ENCODE measurements around the gene S1PR4.
"Not testable (repeated sequence)": the region's sequence is repeated elsewhere in the genome, so short reads cannot be mapped to it uniquely, and the experiment has no call there.

The S1PR4 gene

DNA sequence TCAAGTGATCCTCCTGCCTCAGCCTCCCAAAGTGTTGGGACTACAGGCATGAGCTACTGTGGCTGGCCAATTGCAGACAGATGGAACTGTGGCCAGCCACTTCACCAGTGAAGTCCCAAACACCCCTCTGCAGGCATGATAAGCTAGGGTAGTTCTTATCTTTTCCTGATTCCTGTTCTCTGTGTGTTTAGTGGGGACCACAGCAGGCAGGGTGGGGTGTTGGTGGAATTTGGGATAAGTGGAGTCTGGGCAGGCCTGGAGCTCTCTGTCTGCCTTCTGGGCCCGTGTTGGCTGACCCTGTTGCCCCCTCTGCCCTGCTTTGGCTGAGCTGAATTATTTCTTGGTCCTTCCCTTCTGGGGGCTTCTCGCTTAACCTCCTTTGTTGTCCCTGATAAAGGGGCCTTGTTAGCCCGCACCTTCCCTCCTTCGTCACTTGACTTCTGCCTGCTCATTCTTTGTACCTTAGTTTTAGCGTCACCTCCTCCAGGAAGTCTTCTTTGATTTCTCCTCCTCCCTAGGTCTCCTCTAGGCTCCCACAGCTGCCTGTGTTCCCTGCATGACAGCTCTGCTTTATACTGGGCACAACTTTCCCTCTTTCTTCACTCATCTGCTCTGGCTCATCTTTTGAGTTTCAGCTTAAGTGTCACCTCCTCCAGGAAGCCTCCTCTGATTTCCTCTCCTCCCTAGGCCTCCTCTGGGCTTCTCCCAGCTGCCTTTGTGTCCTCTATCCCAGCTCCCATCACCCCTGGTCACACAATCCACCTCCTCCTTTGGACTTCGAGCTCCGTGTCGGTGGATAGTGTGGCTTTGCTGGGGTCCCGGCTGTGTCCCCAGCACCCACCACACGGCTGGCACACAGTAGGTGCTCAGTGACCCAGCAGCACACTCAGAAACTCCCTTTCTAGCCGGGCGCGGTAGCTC, 5.4 kb downstream of the S1PR4 start:
- peak; percentile 95 for DNase-seq (ENCODE audit: low read depth)

DNA sequence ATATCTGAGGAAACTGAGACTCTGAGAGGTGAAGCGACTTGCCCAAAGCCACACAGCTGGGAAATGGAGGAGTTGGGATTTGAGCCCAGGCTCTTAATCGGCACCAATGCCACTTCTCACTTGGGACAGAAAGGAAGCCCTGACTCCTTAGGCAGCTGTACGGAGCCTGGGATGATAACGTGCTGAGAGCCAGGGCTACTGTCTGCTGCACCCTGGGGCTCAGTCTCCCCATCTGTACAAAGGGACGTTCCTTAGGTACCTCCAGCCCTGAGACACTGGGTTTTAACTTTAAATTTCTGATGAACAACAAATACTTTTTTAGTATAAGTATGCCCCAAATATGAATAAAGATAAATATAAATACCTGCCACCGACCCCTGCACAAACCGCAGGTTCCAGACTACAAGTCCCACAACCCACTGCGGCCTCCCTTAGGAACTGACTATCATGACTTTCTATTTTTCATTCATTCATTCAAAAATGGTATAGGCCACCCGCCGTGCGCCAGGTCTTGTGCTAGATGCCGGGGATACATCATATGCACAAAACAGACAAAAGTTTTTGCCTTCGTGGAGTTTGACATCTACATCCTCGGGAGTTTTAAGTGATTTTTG, 6.4 kb downstream of the S1PR4 start:
- DNase-seq (ENCODE audit: low read depth) = no peak

DNA sequence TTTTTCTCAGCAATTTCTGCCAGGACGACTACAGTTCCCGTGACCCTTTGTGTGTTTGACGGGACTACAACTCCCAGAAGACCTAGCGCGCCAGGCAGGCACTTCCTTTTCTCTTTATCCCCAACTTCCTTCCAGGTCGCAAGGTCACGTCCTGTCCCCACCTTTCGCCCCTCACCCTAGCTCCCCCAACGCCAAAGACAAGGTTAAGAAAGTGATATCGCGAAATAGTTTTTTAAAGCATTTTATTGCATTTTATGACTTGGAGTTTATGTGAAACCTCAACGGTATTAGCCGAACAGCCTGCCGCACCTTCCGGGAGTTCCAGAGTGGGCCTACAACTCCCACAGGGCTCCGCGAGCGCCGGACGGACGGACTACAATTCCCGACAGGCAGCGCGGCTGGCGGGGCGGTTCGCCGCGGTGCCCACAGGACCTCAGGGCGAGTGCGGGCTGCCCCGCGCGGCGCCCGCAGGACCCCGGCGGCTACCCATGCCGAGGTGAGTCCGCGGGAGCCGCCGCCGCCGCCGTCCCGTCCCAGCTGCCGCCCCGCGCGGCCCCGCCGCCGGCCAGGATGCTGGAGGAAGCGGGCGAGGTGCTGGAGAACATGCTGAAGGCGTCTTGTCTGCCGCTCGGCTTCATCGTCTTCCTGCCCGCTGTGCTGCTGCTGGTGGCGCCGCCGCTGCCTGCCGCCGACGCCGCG, 7.0 kb downstream of the S1PR4 start, which contains the start of gene NCLN:
NCLN (plus strand) TSS at position 470 of the 699 bp plus-strand sequence; CDS start at position 571, 101 bp downstream.
- peak; percentile 84 for DNase-seq (ENCODE audit: low read depth)

DNA sequence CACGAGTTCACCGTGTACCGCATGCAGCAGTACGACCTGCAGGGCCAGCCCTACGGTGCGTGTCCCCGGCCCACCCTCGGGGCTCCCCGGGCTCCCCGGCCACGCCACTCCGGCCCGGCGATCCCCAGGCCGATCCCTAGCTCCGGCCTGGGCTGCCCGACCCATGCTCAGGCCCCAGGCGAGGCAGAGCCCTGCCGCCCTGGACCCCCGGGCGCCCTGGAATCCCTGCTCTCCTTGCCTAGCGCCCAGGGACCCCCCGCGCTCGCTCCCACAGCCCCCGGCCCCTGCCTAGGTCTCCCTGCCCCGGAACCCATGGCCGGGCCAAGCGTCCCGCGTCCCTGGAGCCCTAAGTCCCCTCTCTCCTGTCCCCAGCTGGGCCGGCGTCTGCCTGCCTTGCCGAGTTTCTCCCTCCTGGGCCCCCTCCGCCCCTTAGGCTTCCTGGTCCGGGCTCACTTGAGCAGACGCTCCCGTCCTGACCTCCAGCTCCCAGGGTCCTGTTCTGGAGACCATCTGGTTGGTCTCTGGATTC, 7.7 kb downstream of the S1PR4 start:
- DNase-seq (ENCODE audit: low read depth) = no peak

DNA sequence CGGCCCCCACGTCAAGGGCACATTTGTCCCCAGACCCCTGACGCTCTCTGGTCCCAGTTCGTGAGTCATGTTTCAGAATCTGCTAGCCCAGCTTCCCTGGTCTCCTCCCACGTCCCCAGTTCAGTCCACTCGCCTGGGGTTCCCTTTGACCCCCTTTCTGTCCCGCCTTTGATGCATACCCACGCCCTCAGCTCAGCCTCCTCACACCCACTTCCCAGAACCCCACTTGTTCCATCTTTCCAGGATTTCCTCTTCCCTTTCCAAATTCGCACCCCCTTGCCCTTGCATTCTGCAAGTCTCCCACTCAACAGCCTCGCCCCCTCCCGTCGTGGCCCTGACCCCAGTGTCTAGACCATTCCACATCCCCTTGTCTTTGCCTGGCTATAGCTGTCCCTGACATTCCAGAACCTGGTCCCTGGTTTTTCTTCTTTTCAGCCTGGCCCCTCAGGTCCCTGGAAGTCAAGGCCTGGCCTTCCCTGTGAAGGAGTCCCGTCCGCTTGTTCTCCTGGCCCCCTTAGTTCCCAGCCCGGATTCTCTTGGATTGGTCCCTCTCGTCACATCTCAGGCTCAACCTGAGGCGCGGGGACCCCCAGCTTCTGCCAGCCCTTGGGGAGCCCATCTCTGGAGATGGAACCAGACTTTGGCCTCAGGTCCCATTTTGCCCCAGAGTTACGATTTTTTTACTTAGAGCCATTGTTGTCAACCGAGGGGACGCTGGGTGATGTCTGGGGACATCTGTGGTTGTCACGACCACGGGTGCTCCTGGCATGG, 8.5 kb downstream of the S1PR4 start:
- DNase-seq (ENCODE audit: low read depth) = no peak

DNA sequence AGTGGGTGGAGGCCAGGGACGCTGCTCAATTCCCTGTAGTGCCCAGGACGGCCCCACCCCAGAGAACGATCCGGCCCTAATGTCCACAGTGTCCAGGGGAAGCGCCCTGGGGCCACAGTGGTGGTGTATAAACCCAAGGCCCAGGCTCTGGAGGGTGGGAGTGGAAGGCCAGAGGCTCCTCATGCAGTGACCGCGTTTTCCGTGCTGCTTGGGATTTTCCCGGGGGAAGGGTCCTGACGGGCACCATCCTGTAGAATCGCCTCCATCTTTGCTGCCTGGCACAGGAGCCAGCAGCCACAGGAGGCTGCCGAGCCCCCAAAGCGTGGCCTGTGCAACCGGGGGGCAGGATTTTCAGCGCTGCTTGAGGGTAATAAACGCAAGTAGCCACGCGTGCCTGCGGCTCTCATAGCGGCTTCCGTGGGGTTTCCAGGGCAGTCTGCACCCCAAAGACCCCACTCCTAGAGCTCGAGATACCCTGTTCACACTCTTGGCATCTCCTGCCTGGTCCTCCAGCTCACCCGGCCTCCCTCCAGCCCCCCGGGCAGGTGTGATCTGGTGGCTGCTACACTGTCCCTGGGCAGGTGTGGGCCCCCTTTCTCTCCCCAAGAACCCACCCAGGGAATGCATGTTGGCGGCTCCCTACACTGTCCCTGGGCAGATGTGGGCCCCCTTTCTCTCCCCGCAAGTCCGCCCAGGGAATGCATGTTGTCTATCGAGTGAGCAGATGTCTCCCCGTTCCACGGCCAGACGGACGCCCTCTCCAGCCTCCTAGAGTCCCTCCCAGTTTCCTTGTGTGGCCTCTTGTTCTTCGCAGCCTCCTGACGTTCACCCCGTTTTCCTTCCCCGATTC, 9.3 kb downstream of the S1PR4 start:
- no peak for DNase-seq (ENCODE audit: low read depth)

DNA sequence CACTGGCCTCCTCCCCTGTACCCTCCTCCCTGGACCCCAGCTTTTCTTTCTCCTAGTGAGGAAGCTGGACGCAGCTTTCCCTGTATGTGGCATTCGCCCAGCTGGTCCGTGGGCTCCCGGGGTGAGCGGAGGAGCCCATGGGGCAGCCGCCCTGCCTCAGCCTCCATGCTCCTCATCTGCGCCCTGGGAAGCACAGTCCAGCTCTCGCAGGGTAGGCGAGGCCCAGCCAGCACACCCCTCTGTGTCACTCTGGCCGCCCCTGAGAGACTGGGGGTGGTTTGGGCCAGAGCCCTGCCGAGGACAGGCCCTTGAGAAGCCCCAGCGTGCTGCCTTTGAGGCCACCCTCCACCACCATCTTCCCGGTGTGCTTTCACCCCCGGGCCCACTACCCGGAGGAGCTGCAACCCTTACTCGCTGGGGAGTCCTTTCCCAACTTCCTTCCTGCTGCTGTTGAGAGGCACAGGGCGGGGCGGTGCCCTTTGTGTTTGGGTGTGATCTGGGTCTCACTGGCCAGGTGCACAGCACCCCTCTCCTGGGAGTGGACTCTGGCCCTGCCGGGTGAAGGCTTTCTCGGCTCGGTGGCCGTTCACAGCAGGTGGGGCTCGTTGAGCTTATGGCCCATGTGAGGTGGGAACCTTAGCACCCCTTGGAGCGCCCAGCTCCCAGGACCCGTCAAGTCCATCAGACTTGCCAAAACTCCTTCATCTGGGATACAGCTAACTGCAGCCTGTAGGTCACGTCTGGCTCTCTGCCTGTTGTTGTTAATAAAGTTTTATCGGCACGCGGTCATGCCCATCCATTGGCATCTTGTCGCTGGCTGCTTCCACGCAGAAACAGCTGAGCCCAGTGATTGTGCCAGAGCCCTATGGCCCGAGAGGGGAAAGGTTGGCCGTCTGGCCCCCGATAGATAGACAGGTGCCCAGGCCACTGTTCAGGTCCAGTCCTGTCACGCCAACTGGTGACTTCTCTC, 10.3 kb downstream of the S1PR4 start:
- DNase-seq (ENCODE audit: low read depth) = no peak

DNA sequence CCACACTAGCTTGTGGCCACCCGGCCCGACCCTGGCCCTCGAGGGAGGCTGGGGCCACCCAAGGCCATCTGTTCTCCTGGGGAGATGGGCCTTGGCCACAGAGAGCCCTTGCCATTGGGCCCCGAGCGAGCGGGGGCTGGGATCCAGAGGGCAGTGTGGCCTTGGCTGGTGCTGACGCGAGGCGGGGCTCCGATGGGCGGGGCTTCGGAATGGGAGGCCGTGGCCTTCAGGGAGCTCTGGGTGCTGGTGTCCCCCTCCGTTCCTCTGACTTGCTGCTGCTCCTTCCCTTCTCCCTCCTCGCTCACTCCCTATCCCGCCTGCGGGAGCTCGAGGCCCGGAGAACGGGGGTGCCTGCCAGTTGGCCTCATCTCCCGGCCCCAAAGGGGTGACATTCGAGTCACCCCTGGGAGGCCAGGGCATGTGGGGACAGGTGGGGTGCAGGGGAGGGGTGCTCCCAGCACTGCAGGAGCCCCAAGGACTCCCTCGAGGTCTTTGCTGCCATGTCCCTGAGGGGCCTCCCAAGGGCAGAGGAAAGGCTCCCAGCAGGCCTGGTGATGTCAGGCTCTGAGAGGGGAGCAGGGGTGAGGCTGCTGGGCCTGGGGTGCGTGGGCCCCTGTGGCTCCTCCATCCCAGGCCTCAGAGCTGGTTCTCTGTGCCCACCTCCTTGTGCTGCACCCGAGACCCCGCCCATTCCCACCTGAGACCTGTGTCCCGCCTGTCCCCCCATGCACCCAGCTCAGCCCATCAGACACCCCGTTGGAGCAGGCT, 11.3 kb downstream of the S1PR4 start:
- DNase-seq (ENCODE audit: low read depth) = no peak

DNA sequence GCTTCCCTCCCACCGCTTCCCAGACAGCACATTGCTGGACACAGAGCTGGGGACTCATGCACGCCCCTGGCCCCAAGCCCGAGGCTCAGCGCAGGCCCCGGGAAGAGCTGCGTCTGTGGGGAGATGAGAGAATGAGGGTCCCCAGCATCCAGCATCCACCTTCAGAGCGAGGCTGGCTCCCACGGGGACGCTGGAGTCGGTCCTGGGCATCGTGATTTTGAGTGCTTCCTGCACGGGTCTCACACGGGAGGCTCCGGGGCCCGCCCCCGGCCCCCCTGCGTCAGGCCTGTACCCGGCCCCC, 11.9 kb downstream of the S1PR4 start:
- no peak for DNase-seq (ENCODE audit: low read depth)

DNA sequence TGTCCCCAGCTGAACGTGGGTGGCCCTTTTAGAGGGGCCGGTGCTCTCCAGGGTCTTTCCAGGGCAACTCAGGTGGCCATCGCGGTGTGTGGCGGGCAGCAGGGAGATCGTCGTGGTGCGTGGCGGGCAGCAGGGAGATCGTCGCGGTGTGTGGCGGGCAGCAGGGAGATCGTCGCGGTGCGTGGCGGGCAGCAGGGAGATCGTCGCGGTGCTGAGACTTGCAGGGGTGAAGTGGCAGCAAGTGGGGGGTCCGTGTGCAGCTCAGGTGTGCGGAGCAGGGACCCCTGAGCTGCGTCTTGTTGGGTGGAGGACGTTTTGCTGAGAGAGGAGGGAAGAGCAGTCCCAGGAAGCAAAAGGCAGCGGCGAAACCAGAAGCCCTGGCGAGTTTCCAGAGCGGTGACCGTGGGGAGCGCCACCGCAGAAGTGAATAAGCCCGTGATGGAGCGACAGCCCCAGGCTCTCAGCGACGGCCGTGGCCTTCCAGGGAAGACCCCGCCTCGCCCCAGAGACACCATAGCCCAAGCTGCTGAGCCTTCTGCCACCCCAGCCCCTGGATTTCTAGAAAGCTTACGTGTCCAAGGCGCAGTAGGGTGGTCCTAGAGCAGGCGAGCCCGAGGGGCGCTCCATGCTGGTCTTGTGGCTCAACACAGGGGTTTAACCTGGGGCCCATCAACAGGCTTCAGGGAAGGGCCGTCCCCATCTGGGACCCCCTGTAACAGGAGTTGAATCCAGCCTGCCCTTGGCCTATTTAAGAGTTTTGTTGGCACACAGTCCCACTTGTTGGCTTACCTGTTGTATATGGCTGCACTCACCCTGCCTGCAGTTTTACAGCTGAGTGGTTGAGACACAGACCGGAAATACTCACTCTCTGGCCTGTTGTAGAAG, 12.6 kb downstream of the S1PR4 start:
- DNase-seq (ENCODE audit: low read depth) = no peak

DNA sequence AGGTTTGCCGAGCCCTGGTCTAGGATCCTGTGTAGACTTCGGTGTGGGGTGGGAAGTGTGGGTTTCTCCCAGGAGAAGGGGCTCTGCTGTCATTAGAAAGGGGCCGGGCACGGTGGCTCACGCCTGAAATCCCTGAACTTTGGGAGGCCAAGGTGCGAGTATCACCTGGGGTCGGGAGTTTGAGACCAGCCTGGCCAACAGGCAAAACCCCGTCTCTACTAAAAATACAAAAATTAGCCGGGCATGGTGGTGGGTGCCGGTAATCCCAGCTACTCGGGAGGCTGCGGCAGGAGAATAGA, 13.2 kb downstream of the S1PR4 start:
- not testable (repeated sequence) for DNase-seq (ENCODE audit: low read depth)

DNA sequence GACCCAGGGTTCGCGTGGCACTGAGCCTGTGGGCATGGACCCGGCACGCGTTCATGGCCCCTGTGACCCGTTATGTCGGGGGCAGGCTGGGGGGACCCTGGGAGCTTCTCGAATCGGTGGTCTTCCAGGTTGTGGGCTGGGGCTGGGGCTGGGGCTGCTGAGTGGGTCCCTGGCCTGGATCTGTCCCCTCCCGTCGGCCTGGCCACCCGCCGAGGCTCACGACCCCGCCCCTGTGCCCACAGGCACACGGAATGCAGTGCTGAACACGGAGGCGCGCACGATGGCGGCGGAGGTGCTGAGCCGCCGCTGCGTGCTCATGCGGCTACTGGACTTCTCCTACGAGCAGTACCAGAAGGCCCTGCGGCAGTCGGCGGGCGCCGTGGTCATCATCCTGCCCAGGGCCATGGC, 13.7 kb downstream of the S1PR4 start:
- no peak for DNase-seq (ENCODE audit: low read depth)

DNA sequence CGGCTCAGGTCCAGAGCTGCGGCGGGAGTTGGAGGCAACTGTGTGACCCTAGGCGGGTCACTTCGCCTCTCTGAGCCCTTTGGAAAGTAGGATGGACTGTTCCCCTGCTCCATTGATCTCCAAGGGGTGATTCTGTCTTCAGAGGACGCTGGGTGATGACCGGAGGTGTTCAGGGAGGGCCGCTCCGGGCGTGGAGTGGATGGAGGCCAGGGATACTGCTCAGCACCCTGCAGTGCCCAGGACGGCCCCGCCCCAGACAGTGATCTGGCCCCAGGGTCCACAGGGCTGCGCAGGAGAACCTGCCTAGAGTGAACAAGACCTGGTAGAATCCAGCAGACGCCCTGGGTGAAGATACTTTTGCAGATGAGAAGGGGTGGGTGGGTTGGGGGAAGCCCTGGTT, 14.1 kb downstream of the S1PR4 start:
- no peak for DNase-seq (ENCODE audit: low read depth)

DNA sequence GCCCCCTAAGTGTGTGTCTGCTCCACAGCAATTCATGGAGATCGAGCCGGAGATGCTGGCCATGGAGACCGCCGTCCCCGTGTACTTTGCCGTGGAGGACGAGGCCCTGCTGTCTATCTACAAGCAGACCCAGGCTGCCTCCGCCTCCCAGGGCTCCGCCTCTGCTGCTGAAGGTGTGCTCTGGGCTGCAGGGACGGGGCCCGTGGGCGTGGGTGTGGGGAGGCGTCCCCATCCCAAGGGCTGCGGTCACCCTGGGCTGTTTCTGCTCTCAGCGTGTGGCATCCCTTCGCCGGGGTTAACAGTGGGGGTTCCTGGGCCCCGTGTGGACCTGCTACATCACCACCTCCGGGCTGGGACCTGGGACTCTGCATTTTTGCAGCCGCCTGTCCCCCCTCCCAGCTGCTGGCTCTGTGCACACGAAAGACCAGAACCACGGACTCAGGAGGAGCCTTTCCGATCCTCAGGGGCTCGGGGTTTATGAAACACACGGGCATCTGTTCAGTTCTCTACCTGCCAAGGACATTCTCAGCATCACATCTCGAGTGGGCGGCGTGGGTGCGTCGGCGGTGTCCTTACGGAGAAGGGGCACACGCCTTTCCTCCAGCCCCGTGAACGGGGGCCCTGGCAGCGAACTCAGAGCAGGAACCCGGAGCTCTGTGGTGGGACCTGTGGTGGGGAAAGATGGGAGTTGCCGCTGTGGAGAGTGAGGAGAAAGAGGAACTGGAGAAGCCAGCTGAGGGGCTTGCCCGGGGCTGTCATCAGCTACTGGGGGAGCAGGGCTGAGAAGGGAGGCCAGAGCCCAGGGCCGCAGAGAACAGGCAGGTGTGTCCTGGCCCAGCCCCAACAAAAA, 14.9 kb downstream of the S1PR4 start:
- DNase-seq (ENCODE audit: low read depth) = no peak

DNA sequence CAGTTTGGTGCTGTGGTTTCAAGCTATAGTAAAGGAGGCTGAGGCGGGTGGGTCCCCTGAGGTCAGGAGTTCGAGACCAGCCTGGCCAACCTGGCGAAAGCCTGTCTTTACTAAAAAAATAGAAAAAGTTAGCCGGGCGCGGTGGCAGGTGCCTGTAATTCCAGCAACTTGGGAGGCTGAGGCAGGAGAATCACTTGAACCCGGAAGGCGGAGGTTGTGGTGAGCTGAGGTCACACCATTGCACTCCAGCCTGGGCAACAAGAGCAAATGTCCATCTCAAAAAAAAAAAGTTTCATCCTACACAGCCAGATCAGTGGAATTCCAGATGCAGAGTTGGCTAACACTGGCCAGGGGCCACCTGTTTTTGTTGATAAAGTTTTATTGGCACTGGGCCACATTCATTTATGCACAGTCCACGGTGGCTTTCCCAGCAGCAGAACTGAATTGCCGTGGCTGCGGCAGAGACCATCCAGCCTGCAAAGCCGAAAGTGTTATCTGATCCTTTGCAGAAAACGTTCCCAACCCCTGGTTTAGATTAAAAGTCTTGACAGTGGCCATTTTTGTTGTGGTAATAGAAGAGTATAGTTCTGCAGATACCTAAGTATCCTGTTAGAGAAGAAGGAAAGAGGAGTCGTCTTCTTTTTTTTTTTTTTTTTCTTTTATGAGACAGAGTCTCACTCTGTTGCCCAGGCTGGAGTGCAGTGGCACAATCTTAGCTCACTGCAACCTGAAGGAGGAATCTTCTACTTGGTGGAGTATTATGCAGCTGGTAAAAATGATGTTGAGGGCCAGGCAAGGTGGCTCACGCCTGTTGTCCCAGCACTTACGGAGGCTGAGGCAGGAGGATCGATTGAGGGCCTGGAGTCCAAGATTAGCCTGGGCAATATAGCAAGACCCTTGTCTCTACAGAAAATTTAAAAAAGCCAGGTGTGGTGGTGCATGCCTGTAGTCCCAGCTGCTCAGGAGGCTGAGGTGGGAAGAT, 15.8 kb downstream of the S1PR4 start:
- DNase-seq (ENCODE audit: low read depth) = no peak

Measured in CMK (cell line).